ENCODE measurements around the gene SRRM1. TPM values are rescaled to one million over a fixed set of nuclear protein-coding genes. Genes with fewer than 3 reads are reported as not detected.
A peak's percentile ranks its signal among the peaks of the same experiment; 100 is the strongest.
"Not testable (repeated sequence)": the region's sequence is repeated elsewhere in the genome, so short reads cannot be mapped to it uniquely, and the experiment has no call there.

Gene SRRM1
- total RNA-seq, 1 experiment from 2014 or later, result 228 TPM

GRCh38 chr1:24705260-24706073, 62.4 kb downstream of the SRRM1 start (continued):
- TF ChIP-seq ZNF532 (CRISPR knock-in tag; IDR thresholded peaks at IDR 0.05; ENCODE audit: borderline replicate concordance) (no peak), HMGXB4 (CRISPR knock-in tag; IDR thresholded peaks at IDR 0.05) (no peak), NFYB (CRISPR knock-in tag; conservative IDR thresholded peaks at IDR 0.05; ENCODE audit: low read depth) (peak; percentile 59), ZNF121 (CRISPR knock-in tag; IDR thresholded peaks at IDR 0.05) (peak; percentile 88; the same call in 1 of the 2 replicates), HMGA2 (CRISPR knock-in tag; IDR thresholded peaks at IDR 0.05) (no peak), ATF6 (CRISPR knock-in tag; IDR thresholded peaks at IDR 0.05) (no peak), PREB (CRISPR knock-in tag; IDR thresholded peaks at IDR 0.05; ENCODE audit: borderline replicate concordance) (no peak)

GRCh38 chr1:24706074-24706389, 62.9 kb downstream of the SRRM1 start:
- H3K36me3 Mint-ChIP-seq; H3K9me3 Mint-ChIP-seq; H3K4me3 Mint-ChIP-seq; ATAC-seq; DNase-seq (ENCODE audit: low spot score); H3K27me3 Mint-ChIP-seq (ENCODE audit: low read depth): not testable (repeated sequence)
- ChIA-PET POLR2A (interaction anchor here (0.6 to 1.5 kb wide), 2 partner anchors 31 to 39 kb away, joined by 4 to 9 read pairs; partner anchors contain the start of gene CLIC4), CTCF (interaction anchor here (1.1 to 2.8 kb wide), 3 partner anchors 17 to 129 kb away, joined by 4 to 15 read pairs (median 9); no protein-coding TSS in a partner anchor)
- peak overlapping the region; percentile 62 for H3K27ac Mint-ChIP-seq
- peaks cover 23% of the 10 kb centered on the region for H3K4me1 Mint-ChIP-seq

GRCh38 chr1:24707687-24708086, 64.6 kb downstream of the SRRM1 start:
- CTCF ChIA-PET, result interaction anchor here (0.6 to 0.7 kb wide), 2 partner anchors 32 to 270 kb away, joined by 3 to 5 read pairs; no protein-coding TSS in a partner anchor
- Mint-ChIP-seq H3K36me3 (no peaks in the 10 kb centered on the region), H3K27ac (no peak overlapping the region), H3K9me3 (no peaks in the 10 kb centered on the region), H3K27me3 (ENCODE audit: low read depth) (peaks cover 2% of the 10 kb centered on the region), H3K4me1 (peaks cover 22% of the 10 kb centered on the region), H3K4me3 (no peak overlapping the region)
- DNase-seq (ENCODE audit: low spot score) (no peak), ATAC-seq (no peak)
- POLR2A ChIA-PET, result no interaction called here
- no peak for TF ChIP-seq ATF6 (CRISPR knock-in tag; IDR thresholded peaks at IDR 0.05)
- TF ChIP-seq ATF3 (CRISPR knock-in tag; conservative IDR thresholded peaks at IDR 0.05), result no peak
- no peak for TF ChIP-seq E2F1 (CRISPR knock-in tag; IDR thresholded peaks at IDR 0.05)
- TF ChIP-seq CTCF (IDR thresholded peaks at IDR 0.05), result no peak
- no peak for TF ChIP-seq NR1H2 (CRISPR knock-in tag; IDR thresholded peaks at IDR 0.05)

Data from WTC11 (cell line).